ENCODE results near the gene SEMA3D.

The SEMA3D gene

GRCh38 chr7:85172530-85172941 is 14.3 kb downstream of the SEMA3D start:
- Histone ChIP-seq H4K20me1 (ENCODE audit: insufficient read depth, low read length) (no peaks in the 10 kb centered on the region), H3K9ac (ENCODE audit: low read length) (no peak overlapping the region), H3K36me3 (replicated peaks; ENCODE audit: low read depth, low read length) (no peaks in the 10 kb centered on the region), H3K4me1 (ENCODE audit: low read length) (0 out of 2 replicates have a peak, but pooled peaks cover 4% of the 10 kb centered on the region), H2AFZ (ENCODE audit: low read depth, low read length) (no peak overlapping the region), H3K9me3 (ENCODE audit: insufficient read depth, low read length) (no peaks in the 10 kb centered on the region), H3K4me3 (ENCODE audit: low read length) (no peak overlapping the region), H3K4me2 (ENCODE audit: low read length) (no peak overlapping the region), H3K27ac (ENCODE audit: low read length) (no peak overlapping the region), H3K79me2 (ENCODE audit: low read length) (no peaks in the 10 kb centered on the region), H3K27me3 (ENCODE audit: low read depth, low read length) (no peaks in the 10 kb centered on the region)
- no peak for TF ChIP-seq CTCF (IDR thresholded peaks at IDR 0.05; ENCODE audit: low read depth, low read length)
- no peak for TF ChIP-seq EZH2phosphoT487 (IDR thresholded peaks at IDR 0.05; ENCODE audit: low read depth)

GRCh38 chr7:85167636-85168035 is 19.2 kb downstream of the SEMA3D start:
- H3K4me3 ChIP-seq (ENCODE audit: low read length) = no peak overlapping the region
- no peaks in the 10 kb centered on the region for H3K36me3 ChIP-seq (replicated peaks; ENCODE audit: low read depth, low read length)
- H3K9me3 ChIP-seq (ENCODE audit: insufficient read depth, low read length) = no peaks in the 10 kb centered on the region
- H3K4me1 ChIP-seq (ENCODE audit: low read length) = no peaks in the 10 kb centered on the region
- no peaks in the 10 kb centered on the region for H3K79me2 ChIP-seq (ENCODE audit: low read length)
- TF ChIP-seq EZH2phosphoT487 (IDR thresholded peaks at IDR 0.05; ENCODE audit: low read depth) = no peak
- TF ChIP-seq CTCF (IDR thresholded peaks at IDR 0.05; ENCODE audit: low read depth, low read length) = no peak
- H3K4me2 ChIP-seq (ENCODE audit: low read length) = no peak overlapping the region
- no peaks in the 10 kb centered on the region for H4K20me1 ChIP-seq (ENCODE audit: insufficient read depth, low read length)
- no peak overlapping the region for H3K9ac ChIP-seq (ENCODE audit: low read length)
- H2AFZ ChIP-seq (ENCODE audit: low read depth, low read length) = no peak overlapping the region
- no peak overlapping the region for H3K27ac ChIP-seq (ENCODE audit: low read length)
- no peaks in the 10 kb centered on the region for H3K27me3 ChIP-seq (ENCODE audit: low read depth, low read length)

- no peak for TF ChIP-seq EZH2phosphoT487 (IDR thresholded peaks at IDR 0.05; ENCODE audit: low read depth)
- no peak for TF ChIP-seq CTCF (IDR thresholded peaks at IDR 0.05; ENCODE audit: low read depth, low read length)
These were observed 21.6 kb downstream of the SEMA3D start for GRCh38 chr7:85165263-85165662.

GRCh38 chr7:85164376-85164775 is 22.5 kb downstream of the SEMA3D start:
- Histone ChIP-seq H3K4me1 (ENCODE audit: low read length) (peaks cover 22% of the 10 kb centered on the region), H3K4me2 (ENCODE audit: low read length) (no peak overlapping the region), H4K20me1 (ENCODE audit: insufficient read depth, low read length) (no peaks in the 10 kb centered on the region), H2AFZ (ENCODE audit: low read depth, low read length) (no peak overlapping the region; the same call in 1 of the 2 replicates), H3K27ac (ENCODE audit: low read length) (no peak overlapping the region), H3K4me3 (ENCODE audit: low read length) (no peak overlapping the region), H3K27me3 (ENCODE audit: low read depth, low read length) (peaks cover 4% of the 10 kb centered on the region; the same call in 1 of the 2 replicates), H3K9ac (ENCODE audit: low read length) (no peak overlapping the region), H3K36me3 (replicated peaks; ENCODE audit: low read depth, low read length) (no peaks in the 10 kb centered on the region), H3K79me2 (ENCODE audit: low read length) (no peaks in the 10 kb centered on the region), H3K9me3 (ENCODE audit: insufficient read depth, low read length) (no peaks in the 10 kb centered on the region)
- TF ChIP-seq EZH2phosphoT487 (IDR thresholded peaks at IDR 0.05; ENCODE audit: low read depth) (no peak), CTCF (IDR thresholded peaks at IDR 0.05; ENCODE audit: low read depth, low read length) (no peak)

More at GRCh38 chr7:85165263-85165662, 21.6 kb downstream of the SEMA3D start:
- Histone ChIP-seq H3K4me1 (ENCODE audit: low read length) (peaks cover 13% of the 10 kb centered on the region), H3K27me3 (ENCODE audit: low read depth, low read length) (peaks cover 4% of the 10 kb centered on the region; the same call in 1 of the 2 replicates), H3K36me3 (replicated peaks; ENCODE audit: low read depth, low read length) (no peaks in the 10 kb centered on the region), H2AFZ (ENCODE audit: low read depth, low read length) (no peak overlapping the region), H3K4me2 (ENCODE audit: low read length) (no peak overlapping the region), H4K20me1 (ENCODE audit: insufficient read depth, low read length) (no peaks in the 10 kb centered on the region), H3K4me3 (ENCODE audit: low read length) (no peak overlapping the region), H3K27ac (ENCODE audit: low read length) (no peak overlapping the region), H3K9me3 (ENCODE audit: insufficient read depth, low read length) (no peaks in the 10 kb centered on the region), H3K79me2 (ENCODE audit: low read length) (no peaks in the 10 kb centered on the region), H3K9ac (ENCODE audit: low read length) (no peak overlapping the region)
